ENCODE data around the gene ADGRG4. TPM values are rescaled to one million over a fixed set of nuclear protein-coding genes. Genes with fewer than 3 reads are reported as not detected.

The ADGRG4 gene
- polyA plus RNA-seq, 1 experiment = not detected

DNA sequence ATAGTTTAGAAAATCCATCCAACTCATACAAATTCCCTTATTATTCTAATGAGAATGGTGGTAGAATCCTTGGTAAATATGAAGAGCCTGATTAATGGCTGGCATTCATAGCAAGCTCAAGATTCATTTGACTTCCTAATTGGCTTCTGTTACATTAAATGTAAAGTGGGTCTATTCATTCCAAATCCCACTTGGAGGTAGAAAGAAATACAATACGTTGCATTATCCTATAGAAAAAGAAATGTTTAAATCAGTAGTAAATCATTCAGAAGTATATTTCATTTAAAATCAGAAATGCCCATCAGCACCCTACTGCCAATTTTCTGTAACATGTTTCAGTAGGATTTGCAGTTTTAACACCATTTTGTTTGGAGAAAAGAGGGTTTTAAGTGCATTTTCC lies 6.7 kb downstream of the ADGRG4 start:
- TF ChIP-seq CTCF (IDR thresholded peaks at IDR 0.05; ENCODE audit: low read depth, low read length) = no peak
- ChIA-PET POLR2A (no interaction called here), CTCF (no interaction called here)
- H3K4me3 ChIP-seq (ENCODE audit: low read depth, low read length) = no peak overlapping the region
- H3K27me3 ChIP-seq (ENCODE audit: control insufficient read depth, insufficient read depth, low read length) = no peaks in the 10 kb centered on the region
- no peak for DNase-seq (ENCODE audit: low read depth, low spot score)
- no peak overlapping the region for H3K27ac ChIP-seq (ENCODE audit: low read depth, low read length)
- no peaks in the 10 kb centered on the region for H3K9me3 ChIP-seq (ENCODE audit: control insufficient read depth, insufficient read depth, low read length)

DNA sequence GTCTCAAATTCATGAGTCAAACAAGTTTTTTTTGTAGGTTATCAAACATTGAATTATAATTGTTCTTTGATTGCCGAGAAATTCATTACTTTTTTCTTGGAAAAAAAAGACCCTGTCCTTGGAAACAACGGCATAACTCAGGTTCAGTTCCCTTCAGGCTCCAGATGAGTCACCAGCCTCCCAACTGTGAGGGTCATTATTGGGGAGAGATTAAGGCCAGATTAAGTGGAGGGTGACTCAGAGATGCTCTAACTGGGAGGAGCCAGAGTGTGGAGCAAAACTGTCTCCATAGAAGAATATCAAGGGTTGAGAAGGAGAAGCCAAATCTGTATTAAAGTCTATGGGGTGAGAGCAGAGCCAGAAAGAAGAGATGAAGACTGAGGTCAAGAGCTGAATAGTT lies 9.6 kb downstream of the ADGRG4 start:
- ChIA-PET CTCF (no interaction called here), POLR2A (no interaction called here)
- no peak for TF ChIP-seq CTCF (IDR thresholded peaks at IDR 0.05; ENCODE audit: low read depth, low read length)
- Histone ChIP-seq H3K9me3 (ENCODE audit: control insufficient read depth, insufficient read depth, low read length) (no peaks in the 10 kb centered on the region), H3K4me3 (ENCODE audit: low read depth, low read length) (no peak overlapping the region), H3K27ac (ENCODE audit: low read depth, low read length) (no peak overlapping the region), H3K27me3 (ENCODE audit: control insufficient read depth, insufficient read depth, low read length) (no peaks in the 10 kb centered on the region)
- no peak for DNase-seq (ENCODE audit: low read depth, low spot score)

DNA sequence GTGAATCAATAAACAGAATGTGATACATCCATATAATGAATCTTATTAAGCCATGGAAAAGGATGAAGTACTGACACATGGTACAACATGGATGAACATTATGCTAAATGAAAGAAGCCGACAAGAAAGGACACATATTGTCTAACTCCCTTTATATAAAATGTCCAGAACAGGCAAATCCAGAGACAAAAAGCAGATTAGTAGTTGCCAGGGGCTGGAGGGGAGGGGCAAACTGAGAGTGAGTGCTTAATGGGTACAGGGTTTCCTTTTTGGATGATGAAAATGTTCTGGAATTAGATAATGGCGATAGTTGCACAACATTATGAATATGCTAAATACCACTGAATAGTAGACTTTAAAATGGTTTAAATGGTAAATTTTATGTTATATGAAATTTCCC lies 17.4 kb downstream of the ADGRG4 start:
- H3K27ac ChIP-seq (ENCODE audit: low read depth, low read length) = no peak overlapping the region
- no peaks in the 10 kb centered on the region for H3K9me3 ChIP-seq (ENCODE audit: control insufficient read depth, insufficient read depth, low read length)
- POLR2A ChIA-PET = no interaction called here
- no peak for TF ChIP-seq CTCF (IDR thresholded peaks at IDR 0.05; ENCODE audit: low read depth, low read length)
- no peaks in the 10 kb centered on the region for H3K27me3 ChIP-seq (ENCODE audit: control insufficient read depth, insufficient read depth, low read length)
- CTCF ChIA-PET = no interaction called here
- no peak overlapping the region for H3K4me3 ChIP-seq (ENCODE audit: low read depth, low read length)
- no peak for DNase-seq (ENCODE audit: low read depth, low spot score)

GRCh38 chrX:136318895-136319597 lies 18.3 kb downstream of the ADGRG4 start:
- ChIA-PET POLR2A (no interaction called here), CTCF (no interaction called here)
- no peak for DNase-seq (ENCODE audit: low read depth, low spot score)
- Histone ChIP-seq H3K27ac (ENCODE audit: low read depth, low read length) (no peak overlapping the region), H3K9me3 (ENCODE audit: control insufficient read depth, insufficient read depth, low read length) (no peaks in the 10 kb centered on the region), H3K27me3 (ENCODE audit: control insufficient read depth, insufficient read depth, low read length) (no peaks in the 10 kb centered on the region), H3K4me3 (ENCODE audit: low read depth, low read length) (no peak overlapping the region)
- TF ChIP-seq CTCF (IDR thresholded peaks at IDR 0.05; ENCODE audit: low read depth, low read length) = no peak

- POLR2A ChIA-PET = no interaction called here
- no peak overlapping the region for H3K4me3 ChIP-seq (ENCODE audit: low read depth, low read length)
- no peak for DNase-seq (ENCODE audit: low read depth, low spot score)
- no peaks in the 10 kb centered on the region for H3K27me3 ChIP-seq (ENCODE audit: control insufficient read depth, insufficient read depth, low read length)
- no peak overlapping the region for H3K27ac ChIP-seq (ENCODE audit: low read depth, low read length)
- CTCF ChIA-PET = no interaction called here
- H3K9me3 ChIP-seq (ENCODE audit: control insufficient read depth, insufficient read depth, low read length) = no peaks in the 10 kb centered on the region
- no peak for TF ChIP-seq CTCF (IDR thresholded peaks at IDR 0.05; ENCODE audit: low read depth, low read length)
Measured at GRCh38 chrX:136319600-136319999, 18.8 kb downstream of the ADGRG4 start.

Data from AG04450 (cell line).